ENCODE measurements around the gene ARMC6.

DNA sequence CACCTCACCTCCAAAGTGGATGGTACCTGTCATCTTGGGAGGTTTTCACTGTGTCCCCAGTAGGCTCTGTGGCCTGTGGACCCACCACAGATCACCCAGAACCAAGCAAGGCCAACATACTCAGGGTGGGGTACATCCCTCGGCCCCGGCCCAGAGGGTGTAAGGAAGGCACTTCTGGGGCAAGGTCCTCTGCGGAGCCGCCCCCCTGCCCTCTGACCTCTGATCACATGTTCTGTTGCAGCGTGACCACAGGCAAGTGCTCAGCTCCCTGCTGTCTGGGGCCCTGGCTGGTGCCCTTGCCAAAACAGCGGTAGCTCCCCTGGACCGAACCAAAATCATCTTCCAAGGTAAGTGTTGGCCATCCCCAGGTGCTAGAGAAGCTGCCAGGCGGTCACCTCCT is 68.1 kb downstream of the ARMC6 start:
- TF ChIP-seq, protein P1, sequence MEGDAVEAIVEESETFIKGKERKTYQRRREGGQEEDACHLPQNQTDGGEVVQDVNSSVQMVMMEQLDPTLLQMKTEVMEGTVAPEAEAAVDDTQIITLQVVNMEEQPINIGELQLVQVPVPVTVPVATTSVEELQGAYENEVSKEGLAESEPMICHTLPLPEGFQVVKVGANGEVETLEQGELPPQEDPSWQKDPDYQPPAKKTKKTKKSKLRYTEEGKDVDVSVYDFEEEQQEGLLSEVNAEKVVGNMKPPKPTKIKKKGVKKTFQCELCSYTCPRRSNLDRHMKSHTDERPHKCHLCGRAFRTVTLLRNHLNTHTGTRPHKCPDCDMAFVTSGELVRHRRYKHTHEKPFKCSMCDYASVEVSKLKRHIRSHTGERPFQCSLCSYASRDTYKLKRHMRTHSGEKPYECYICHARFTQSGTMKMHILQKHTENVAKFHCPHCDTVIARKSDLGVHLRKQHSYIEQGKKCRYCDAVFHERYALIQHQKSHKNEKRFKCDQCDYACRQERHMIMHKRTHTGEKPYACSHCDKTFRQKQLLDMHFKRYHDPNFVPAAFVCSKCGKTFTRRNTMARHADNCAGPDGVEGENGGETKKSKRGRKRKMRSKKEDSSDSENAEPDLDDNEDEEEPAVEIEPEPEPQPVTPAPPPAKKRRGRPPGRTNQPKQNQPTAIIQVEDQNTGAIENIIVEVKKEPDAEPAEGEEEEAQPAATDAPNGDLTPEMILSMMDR (IDR thresholded peaks at IDR 0.05) = no peak
- no peak for TF ChIP-seq POLR2AphosphoS5 (IDR thresholded peaks at IDR 0.05)
- TF ChIP-seq POLR2A (IDR thresholded peaks at IDR 0.05) = no peak
- TF ChIP-seq EP300 (IDR thresholded peaks at IDR 0.05) = no peak

All from sigmoid colon (tissue), 4 donors.